K562 (cell line): ENCODE results near the gene FBXO21. TPM values are rescaled to one million over a fixed set of nuclear protein-coding genes. Genes with fewer than 3 reads are reported as not detected.

Experiments
- ATAC-seq: fragments of 200-7000 bp; cut with Tn5 transposase; 3 replicates; pipeline ENCODE4 v1.9.1; 2020; ENCODE audit warnings: moderate library complexity
- BruUV-seq: library from RNA; stranded (reverse); fragments of 400-500 nt; replicated peaks from 2 replicates; lab custom pipeline; 2021; lab: Mats Ljungman, UMichigan
- CTCF ChIA-PET: fragments of 300-600 bp; formaldehyde crosslinking; extraction: SDS; loops from one replicate; lab custom pipeline; 2021; ENCODE audit warnings: low intra/inter-chr PET ratio; lab: Yijun Ruan, JAX
- POLR2A ChIA-PET: fragments of 300-600, 350-650 bp; sonication (Branson Sonifier 250); formaldehyde crosslinking; extraction: SDS; loops from one replicate; lab custom pipeline; 2021; ENCODE audit warnings: antibody characterized with exemption, inconsistent platforms; lab: Yijun Ruan, JAX
- DNase-seq, 4 experiments: peaks; one replicate each; pipeline versions ENCODE4 v3.0.0 to v3.0.0-alpha.2; 2011 to 2018; ENCODE audit warnings: low spot score in 3 of 4, mixed read lengths in 3 of 4; ENCODE audit errors: extremely low read depth in 1 of 4
- FAIRE-seq: peaks from 2 replicates; lab custom pipeline; 2011; peaks lifted over from hg19 to GRCh38; lab: Jason Lieb, UNC
- H2AFZ ChIP-seq: 2 replicates; pipeline ENCODE4 v1.6.0; 2011; ENCODE audit warnings: low read depth, low read length, control low read depth, inconsistent platforms
- H3K27ac ChIP-seq: fragments of 200-600 bp; 3 replicates; pipeline ENCODE4 v1.8.0; 2011; ENCODE audit warnings: low read depth, mild to moderate bottlenecking, control low read depth, inconsistent platforms, low read length, moderate library complexity, mixed read lengths; ENCODE audit errors: extremely low read depth
- H3K27me3 ChIP-seq, 2 experiments: fragments of 300-600 bp in 1 of 2; 2 replicates in 1 of 2; 3 replicates in 1 of 2; pipeline versions ENCODE4 v1.6.0 to v1.8.0; 2011; ENCODE audit warnings: inconsistent platforms in 2 of 2, low read length in 2 of 2, mild to moderate bottlenecking in 1 of 2, mixed read lengths in 1 of 2, moderate library complexity in 1 of 2; ENCODE audit not compliant: control insufficient read depth in 2 of 2, insufficient read depth in 2 of 2
- H3K36me3 ChIP-seq: fragments of 300-600 bp; 3 replicates; pipeline ENCODE4 v1.8.0; 2011; ENCODE audit warnings: mild to moderate bottlenecking, low read length, inconsistent platforms; ENCODE audit not compliant: control insufficient read depth, insufficient read depth
- H3K4me1 ChIP-seq, 2 experiments: fragments of 200-600 bp in 1 of 2; replicated peaks in 1 of 2; 2 replicates in 1 of 2; 3 replicates in 1 of 2; pipeline versions ENCODE4 v1.5.1 to v1.8.0; 2011; ENCODE audit warnings: inconsistent platforms in 2 of 2, low read length in 2 of 2, mild to moderate bottlenecking in 1 of 2, mixed read lengths in 1 of 2, moderate library complexity in 1 of 2; ENCODE audit not compliant: control insufficient read depth in 2 of 2, insufficient read depth in 2 of 2
- H3K4me2 ChIP-seq: 2 replicates; pipeline ENCODE4 v1.6.1; 2011; ENCODE audit warnings: low read length, control low read depth, inconsistent platforms, mixed read lengths; ENCODE audit not compliant: insufficient read depth
- H3K4me3 ChIP-seq: fragments of 200-600 bp; sonication (generic), shearing (Covaris generic); 2 replicates; pipeline ENCODE4 v1.5.1; 2016; ENCODE audit warnings: control low read depth, inconsistent platforms
- H3K79me2 ChIP-seq: fragments of 200-600 bp; 3 replicates; pipeline ENCODE4 v1.8.0; 2011; ENCODE audit warnings: low read length, inconsistent platforms; ENCODE audit not compliant: control insufficient read depth, insufficient read depth
- H3K9ac ChIP-seq, 2 experiments: 2 replicates each; pipeline versions ENCODE4 v1.6.0 to v1.6.1; 2011; ENCODE audit warnings: low read depth in 2 of 2, low read length in 2 of 2, control low read depth in 1 of 2, inconsistent platforms in 1 of 2, mild to moderate bottlenecking in 1 of 2, mixed read lengths in 1 of 2; ENCODE audit not compliant: insufficient read depth in 1 of 2
- H3K9me1 ChIP-seq: one replicate; pipeline ENCODE4 v1.6.0; 2011; ENCODE audit warnings: inconsistent platforms, mild to moderate bottlenecking, low read length, moderate library complexity; ENCODE audit not compliant: control insufficient read depth, insufficient read depth
- H3K9me3 ChIP-seq: replicated peaks from 2 replicates; pipeline ENCODE4 v1.5.1; 2011; ENCODE audit warnings: low read depth, low read length, inconsistent platforms; ENCODE audit not compliant: control insufficient read depth, insufficient read depth
- H4K20me1 ChIP-seq: replicated peaks from 2 replicates; pipeline ENCODE4 v1.6.1; 2011; ENCODE audit warnings: low read length, inconsistent platforms, mixed read lengths; ENCODE audit not compliant: control insufficient read depth, insufficient read depth
- ARHGAP35 ChIP-seq: fragments of 450-650 bp; IDR thresholded peaks from 2 replicates; pipeline ENCODE4 v1.6.1; 2018; ENCODE audit not compliant: partially characterized antibody
- BCL6 ChIP-seq: fragments of 250-450 bp; sonication (Bioruptor Pico); IDR thresholded peaks from 2 replicates; pipeline ENCODE4 v1.4.0; 2020
- CGGBP1 ChIP-seq: fragments of 250-450 bp; sonication (Bioruptor Pico); IDR thresholded peaks from 2 replicates; pipeline ENCODE4 v1.9.0; 2021; ENCODE audit warnings: mild to moderate bottlenecking
- CHD2 ChIP-seq: IDR thresholded peaks from 2 replicates; pipeline ENCODE4 v1.6.1; 2011; ENCODE audit warnings: low read depth, low read length
- FOXA3 ChIP-seq, 2 experiments: fragments of 450-650 bp in 1 of 2; sonication (generic) in 1 of 2; formaldehyde crosslinking; IDR thresholded peaks in 1 of 2; conservative IDR thresholded peaks in 1 of 2; 2 replicates each; pipeline versions ENCODE4 v1.4.0 to v1.8.0; 2020 to 2022; ENCODE audit warnings: mild to moderate bottlenecking in 2 of 2, missing genetic modification reagents in 1 of 2
- GTF2A2 ChIP-seq: IDR thresholded peaks from 2 replicates; pipeline ENCODE4 v1.6.1; 2016; ENCODE audit warnings: mild to moderate bottlenecking, missing genetic modification characterization, missing compliant biosample characterization
- HNRNPLL ChIP-seq: fragments of 200-400 bp; formaldehyde crosslinking; IDR thresholded peaks from 2 replicates; pipeline ENCODE4 v1.6.1; 2017; ENCODE audit warnings: low read length, low read depth, mild to moderate bottlenecking; ENCODE audit not compliant: poor library complexity, severe bottlenecking
- PATZ1 ChIP-seq: fragments of 250-450 bp; sonication (Bioruptor Pico); IDR thresholded peaks from 2 replicates; pipeline ENCODE4 v1.5.0; 2020; ENCODE audit warnings: mild to moderate bottlenecking, borderline replicate concordance
- POLR3A ChIP-seq: IDR thresholded peaks from 2 replicates; pipeline ENCODE4 v1.6.1; 2011; ENCODE audit warnings: borderline replicate concordance, mild to moderate bottlenecking, moderate library complexity; ENCODE audit not compliant: insufficient read length, insufficient read depth; ENCODE audit errors: extremely low read depth
- SP1 ChIP-seq: sonication (generic); formaldehyde crosslinking; IDR thresholded peaks from 2 replicates; pipeline ENCODE4 v1.8.1; 2022; ENCODE audit warnings: mild to moderate bottlenecking, missing genetic modification reagents
- TCF7 ChIP-seq: sonication (generic); IDR thresholded peaks from 2 replicates; pipeline ENCODE4 v1.6.1; 2016; ENCODE audit warnings: antibody characterized with exemption, borderline replicate concordance
- XRCC5 ChIP-seq: fragments of 200-400 bp; formaldehyde crosslinking; IDR thresholded peaks from 2 replicates; pipeline ENCODE4 v1.6.1; 2017; ENCODE audit warnings: low read depth, mild to moderate bottlenecking, low read length
- ZNF586 ChIP-seq: fragments of 450-650 bp; formaldehyde crosslinking; conservative IDR thresholded peaks from 2 replicates; pipeline ENCODE4 v1.4.0; 2020; ENCODE audit warnings: mild to moderate bottlenecking, moderate library complexity
- ZNF740 ChIP-seq, 3 experiments: fragments of 200-800 bp in 1 of 3; sonication (Bioruptor generic) in 1 of 3; sonication (generic) in 1 of 3; formaldehyde crosslinking in 1 of 3; IDR thresholded peaks; 2 replicates each; pipeline versions ENCODE4 v1.6.1 to v1.8.0; 2016 to 2022; ENCODE audit warnings: mild to moderate bottlenecking in 2 of 3, missing compliant biosample characterization in 2 of 3, missing genetic modification characterization in 2 of 3, missing genetic modification reagents in 1 of 3
- ZNF766 ChIP-seq: fragments of 200-800 bp; sonication (Bioruptor generic); conservative IDR thresholded peaks from 2 replicates; pipeline ENCODE4 v1.6.1; 2016; ENCODE audit warnings: missing genetic modification characterization, missing compliant biosample characterization
- WGBS: fragments of 100-300 bp; shearing (Covaris generic); methylation state at CpG from one replicate; pipeline ENCODE4 v1.1.6; 2016; ENCODE audit warnings: low coverage, mixed read lengths; ENCODE audit not compliant: insufficient coverage; ENCODE audit errors: missing lambda C conversion rate; 5-methylcytosine and 5-hydroxymethylcytosine counted together
- in situ Hi-C: fragments of 300-500 bp; cut with MboI; formaldehyde crosslinking; loops from 4 replicates; pipeline ENCODE4 v1.15.0; 2018; ENCODE audit warnings: inconsistent platforms, mixed read lengths
- intact Hi-C: fragments of 100-400 bp; cut with micrococcal nuclease; formaldehyde crosslinking; loops from 2 replicates; pipeline ENCODE4 v1.14.2; 2022
- polyA plus RNA-seq, 8 experiments: library from polyadenylated mRNA; depleted of rRNA in 4 of 8; stranded (reverse) in 5 of 8; unstranded in 3 of 8; fragments of >200 nt; fragmentation: Nextera tagmentation in 2 of 8; fragmentation: Illumina TruSeq in 1 of 8; extraction: Ambion mirVana in 2 of 8; extraction: Trizol in 1 of 8; gene quantifications; 2 replicates each; pipeline versions ENCODE4 v1.2.1 to v1.2.3, GENCODE V29; 2011 to 2014; ENCODE audit warnings: inconsistent platforms in 1 of 8, missing spikeins in 1 of 8
- total RNA-seq, 7 experiments: library from RNA; depleted of rRNA in 6 of 7; stranded (reverse); fragments of >200 nt in 6 of 7; fragmentation: Illumina TruSeq in 2 of 7; extraction: Trizol in 2 of 7; gene quantifications; 2 replicates each; pipeline versions ENCODE4 v1.2.1 to v1.2.3, GENCODE V29; 2011 to 2021; ENCODE audit warnings: low replicate concordance in 1 of 7

The FBXO21 gene
- total and polyA plus RNA-seq, 9 of the 15 experiments (the other 6 are each of a cell fraction or from before 2014, with no cell fraction given): 3.0 to 50.9 (median 9.1) TPM

GRCh38 chr12:117161460-117162166 is 28.7 kb downstream of the FBXO21 start:
- in situ Hi-C loops: no loop called here
- CTCF ChIA-PET: no interaction called here

More at GRCh38 chr12:117161460-117162166, 28.7 kb downstream of the FBXO21 start:
- peaks cover 65% of the 10 kb centered on the region; the same call in 2 of the 3 replicates for H3K36me3 ChIP-seq
- POLR2A ChIA-PET: no interaction called here
- no peak overlapping the region for H2AFZ ChIP-seq
- no peak for FAIRE-seq
- TF ChIP-seq ZNF586 (CRISPR knock-in tag) (no peak), XRCC5 (no peak), PATZ1 (CRISPR knock-in tag) (no peak), GTF2A2 (no peak), ARHGAP35 (no peak), SP1 (CRISPR knock-in tag) (no peak), BCL6 (no peak), CGGBP1 (CRISPR knock-in tag) (no peak), TCF7 (no peak), FOXA3 (CRISPR knock-in tag; conservative IDR thresholded peaks at IDR 0.05 in 1 of 2, IDR thresholded peaks at IDR 0.05 in 1 of 2) (no peak), ZNF740 (CRISPR knock-in tag; IDR thresholded peaks at IDR 0.05) (no peak), ZNF740 (tag; IDR thresholded peaks at IDR 0.05) (no peak), POLR3A (no peak), CHD2 (no peak), ZNF766 (no peak), HNRNPLL (no peak)
- intact Hi-C loops: no loop called here
- 63% methylated on average over 7 of the region's 10 CpGs for WGBS
- H3K4me1 ChIP-seq: no peaks in the 10 kb centered on the region; a peak in 1 of 5 replicates
- BruUV-seq: no TSS peak
- no peak for ATAC-seq
- no peaks in the 10 kb centered on the region for H3K9me1 ChIP-seq
- H3K9ac ChIP-seq: peak overlapping the region in 1 of 2 experiments; percentile 15; a peak in 1 of 4 replicates
- no peak overlapping the region for H3K4me3 ChIP-seq
- no peaks in the 10 kb centered on the region for H4K20me1 ChIP-seq
- DNase-seq: no peak
- no peak overlapping the region for H3K27ac ChIP-seq
- H3K4me2 ChIP-seq: no peak overlapping the region
- H3K79me2 ChIP-seq: no peaks in the 10 kb centered on the region
- H3K9me3 ChIP-seq: no peaks in the 10 kb centered on the region
- no peaks in the 10 kb centered on the region for H3K27me3 ChIP-seq
